Medulla oblongata (tissue), 1 donor: ENCODE measurements around the gene ARMC9.

ENCODE experiments used
- DNase-seq: peaks from one replicate; pipeline ENCODE4 v3.0.0-alpha.2; 2015; ENCODE audit errors: extremely low spot score

The ARMC9 gene

GRCh38 chr2:231415029-231415428 is 216.6 kb downstream of the ARMC9 start:
- no peak for DNase-seq

- DNase-seq, result no peak
Observed at GRCh38 chr2:231418820-231419640, 220.6 kb downstream of the ARMC9 start.

- no peak for DNase-seq
Observed at GRCh38 chr2:231421051-231421580, 222.7 kb downstream of the ARMC9 start.

DNA sequence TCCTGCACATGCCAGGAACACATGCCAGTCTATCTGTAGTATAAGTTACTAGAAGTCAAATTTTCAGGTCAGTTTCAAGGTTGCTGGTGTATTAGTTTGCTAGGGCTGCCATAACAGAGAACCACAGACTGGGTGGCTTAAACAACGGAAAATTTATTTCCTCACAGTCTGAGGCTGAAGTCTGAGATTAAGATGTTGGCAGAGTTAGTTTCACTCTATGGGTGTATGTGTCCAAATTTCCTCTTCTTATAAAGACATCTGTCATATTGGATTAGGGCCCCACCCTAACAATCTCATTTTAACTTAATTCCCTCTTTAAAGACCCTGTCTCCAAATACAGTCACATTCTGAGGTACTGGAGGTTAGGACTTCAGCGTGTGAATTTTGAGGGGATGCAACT is 223.6 kb downstream of the ARMC9 start:
- no peak for DNase-seq

DNA sequence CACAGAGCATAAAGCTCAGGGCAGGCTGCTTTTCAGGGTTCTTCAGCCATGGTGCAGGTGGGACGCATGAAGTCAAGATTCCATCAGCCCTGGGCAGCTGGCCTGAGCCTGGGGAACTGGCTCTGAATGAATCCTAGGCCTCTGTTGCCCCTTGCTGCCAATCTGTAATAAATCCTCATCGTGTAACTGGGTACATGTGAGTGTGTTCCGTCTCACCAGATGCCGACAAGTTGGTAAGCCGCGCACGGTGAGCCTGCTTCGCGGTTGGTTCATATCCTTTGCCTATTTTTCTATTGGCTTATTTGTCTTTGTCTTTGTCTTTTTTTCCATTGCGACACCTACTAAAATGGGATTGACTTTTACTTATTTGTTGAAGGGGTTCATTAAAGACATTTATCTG is 224.7 kb downstream of the ARMC9 start:
- DNase-seq, result no peak
